GM19452 (cell line): ENCODE measurements around the gene BSCL2.
"Not testable (repeated sequence)": the region's sequence is repeated elsewhere in the genome, so short reads cannot be mapped to it uniquely, and the experiment has no call there.

ENCODE experiments used
- ATAC-seq: cut with Tn5 transposase; IDR thresholded peaks from one replicate; pipeline ENCODE4 v1.9.1; 2021; ENCODE audit not compliant: unreplicated experiment

Gene BSCL2

DNA sequence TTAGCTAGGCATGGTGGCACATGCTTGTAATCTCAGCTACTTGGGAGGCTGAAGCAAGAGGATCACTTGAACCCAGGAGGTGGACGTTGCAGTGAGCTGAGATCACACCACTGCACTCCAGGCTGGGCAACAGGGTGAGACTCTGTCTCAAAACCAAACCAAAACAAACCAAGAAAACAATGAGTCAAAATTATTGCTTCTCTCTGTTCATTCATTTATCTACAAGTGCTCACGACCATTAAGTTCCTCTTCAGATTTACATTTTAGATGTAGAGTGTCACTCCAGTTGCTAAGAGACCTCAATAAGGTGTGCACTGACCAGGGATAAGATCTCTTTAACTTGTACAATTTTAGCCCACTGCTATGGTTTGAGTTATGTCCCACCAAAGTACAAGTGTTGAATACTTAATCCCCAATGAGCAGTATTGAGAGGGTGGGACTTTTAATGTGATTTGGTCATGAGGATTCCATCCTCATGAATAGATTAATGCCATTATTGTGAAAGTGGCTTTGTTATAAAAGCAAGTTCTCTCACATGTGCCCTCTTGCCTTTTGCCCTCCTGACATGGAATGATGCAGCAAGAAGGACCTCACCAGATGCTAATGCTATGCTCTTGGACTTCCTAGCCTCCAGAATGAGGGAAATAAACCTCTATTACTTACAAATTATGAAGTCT is 12.2 kb upstream of the BSCL2 start:
- no peak for ATAC-seq

DNA sequence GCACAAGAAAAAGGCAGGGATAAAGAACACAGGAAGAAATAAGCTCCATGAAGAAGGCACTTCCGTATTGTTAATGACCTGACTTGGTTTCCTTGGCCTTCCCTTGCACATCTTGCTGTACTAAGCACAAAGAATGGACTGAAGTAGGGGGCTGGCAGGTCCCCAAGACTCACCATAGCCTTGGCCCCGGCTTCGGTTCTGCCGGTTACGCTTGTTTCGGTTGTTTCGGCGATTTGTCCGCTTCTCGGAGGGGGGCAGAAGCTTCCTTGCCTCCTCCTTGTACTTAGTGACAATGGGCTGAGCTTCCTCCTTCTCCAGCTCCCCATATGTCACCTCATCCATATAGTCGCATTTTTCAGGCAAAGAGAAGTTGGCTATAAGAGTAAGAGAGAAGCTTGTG is 9.6 kb upstream of the BSCL2 start:
- no peak for ATAC-seq

DNA sequence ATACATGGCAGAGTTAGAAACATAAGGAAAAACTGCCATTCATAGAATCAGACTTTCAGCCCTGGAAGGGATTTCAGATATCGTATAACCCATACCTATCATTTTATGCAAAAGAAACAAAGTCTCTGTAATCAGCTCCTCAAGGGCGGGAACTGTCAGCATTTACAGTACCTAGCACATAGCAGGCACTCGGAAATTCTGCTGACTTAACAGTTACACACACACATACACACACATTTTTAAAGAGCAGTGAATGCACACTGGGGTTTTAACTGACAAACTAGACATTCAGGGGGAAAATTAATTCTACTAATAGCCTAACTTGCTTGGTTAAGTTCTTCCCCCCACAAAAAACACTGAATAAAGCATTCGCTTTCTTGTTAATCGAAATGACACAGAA is 9.0 kb upstream of the BSCL2 start:
- ATAC-seq = no peak

DNA sequence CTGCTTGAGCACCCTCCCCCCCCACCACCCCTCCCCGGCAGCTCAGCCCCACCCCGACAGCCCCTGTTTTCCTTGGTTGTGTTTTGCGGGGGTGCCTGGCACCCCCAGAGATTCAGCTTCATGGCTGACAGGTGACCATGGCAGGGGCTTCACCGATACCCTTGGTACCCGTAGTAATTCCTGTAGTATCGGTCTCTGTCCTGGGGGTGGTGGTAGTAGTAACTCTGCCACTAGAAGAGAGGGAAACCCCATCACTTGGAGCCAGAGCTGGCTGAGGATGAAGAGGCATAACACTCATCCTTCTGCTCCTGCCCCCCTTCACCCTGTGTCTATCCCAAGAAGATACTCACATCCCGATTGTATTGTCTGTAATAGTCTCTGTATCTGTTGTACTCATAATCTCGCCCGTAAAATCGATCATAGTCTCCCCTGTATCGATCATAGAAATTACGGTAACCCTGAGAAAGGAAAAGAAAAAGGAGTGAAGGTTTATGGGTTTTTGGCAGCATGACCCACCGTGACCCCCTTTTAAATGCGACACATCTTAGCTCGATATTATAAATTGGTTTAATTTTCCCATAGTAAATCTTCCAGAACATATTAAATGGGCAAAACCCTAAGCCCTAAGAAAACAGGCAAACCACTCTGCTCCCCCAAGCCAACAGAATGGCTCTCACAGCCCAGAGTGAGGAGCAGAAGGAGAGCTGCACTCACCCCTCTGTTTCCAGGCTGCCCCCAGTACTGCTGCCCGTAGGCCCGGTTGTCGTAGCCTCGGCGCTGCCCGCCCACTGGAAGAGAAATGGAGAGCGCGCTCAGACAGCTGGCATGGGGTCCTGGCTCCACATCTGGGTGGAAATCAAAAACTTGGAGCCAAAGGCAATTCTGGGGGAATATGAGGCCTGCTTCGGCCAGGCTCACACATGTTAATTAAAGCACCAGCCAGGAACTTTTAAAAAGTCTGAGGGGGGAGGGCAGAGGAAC is 8.2 kb upstream of the BSCL2 start:
- ATAC-seq = no peak

DNA sequence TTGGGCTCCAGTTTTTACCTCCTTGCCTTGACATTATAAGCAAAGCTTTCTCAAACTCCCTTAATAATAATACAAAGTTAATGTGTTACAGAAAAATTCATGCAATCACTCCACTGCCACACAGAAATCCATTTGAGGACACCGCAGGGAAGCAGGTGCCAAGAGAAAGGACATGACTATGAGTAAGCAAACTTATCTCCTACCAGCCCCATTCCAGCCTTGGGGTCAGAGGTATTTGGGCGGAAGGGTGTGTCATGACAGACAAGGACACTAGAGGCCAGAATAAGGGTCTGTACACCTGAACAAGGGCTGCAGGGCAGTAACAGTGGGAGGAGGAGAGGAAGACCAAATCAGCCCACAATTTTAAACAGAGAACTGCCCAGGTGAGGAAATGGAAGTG is 6.1 kb upstream of the BSCL2 start:
- ATAC-seq = no peak

DNA sequence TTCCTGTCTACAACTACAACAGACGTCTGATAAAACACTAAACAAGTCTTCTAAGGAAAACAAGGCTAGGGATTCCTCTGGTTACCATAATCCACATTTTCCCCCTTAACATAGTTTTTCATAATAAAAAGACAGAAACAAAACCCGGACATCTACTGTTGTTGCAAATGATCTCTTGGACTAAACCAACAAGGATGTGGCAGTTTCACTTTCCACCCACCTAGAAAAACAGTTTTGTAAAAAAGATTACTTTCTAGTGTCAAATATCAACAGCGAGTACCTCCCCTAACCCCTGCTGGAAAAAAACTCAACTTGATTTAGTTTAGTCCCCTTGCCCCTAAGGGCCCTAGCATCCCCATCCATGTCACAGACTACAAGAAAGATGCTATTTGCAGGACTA is 5.6 kb upstream of the BSCL2 start:
- no peak for ATAC-seq

DNA sequence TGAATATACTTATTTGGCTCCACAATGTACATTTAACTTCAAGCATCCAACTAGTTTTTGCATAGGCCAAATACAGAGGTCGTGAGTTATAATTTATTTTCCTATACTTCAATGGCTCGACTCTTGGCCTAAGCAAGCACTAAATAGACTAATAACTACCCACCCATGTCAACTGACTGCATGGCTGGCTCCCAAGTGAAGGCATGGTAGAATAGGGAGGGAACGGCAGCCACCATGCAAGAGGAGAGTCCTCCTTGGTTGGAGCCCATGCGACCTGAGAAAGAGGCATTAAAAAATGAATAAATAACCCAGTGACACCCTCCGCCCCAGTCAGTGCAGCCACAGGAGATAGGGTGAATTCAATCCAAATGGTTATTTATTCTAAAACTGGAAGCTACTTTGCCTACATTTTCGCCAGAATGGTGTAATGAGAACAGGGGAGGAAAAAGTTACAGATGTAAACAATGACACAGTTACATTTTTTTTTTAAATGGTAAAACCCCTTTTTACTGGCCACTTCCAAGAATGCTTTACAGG is 5.1 kb upstream of the BSCL2 start:
- ATAC-seq = no peak

DNA sequence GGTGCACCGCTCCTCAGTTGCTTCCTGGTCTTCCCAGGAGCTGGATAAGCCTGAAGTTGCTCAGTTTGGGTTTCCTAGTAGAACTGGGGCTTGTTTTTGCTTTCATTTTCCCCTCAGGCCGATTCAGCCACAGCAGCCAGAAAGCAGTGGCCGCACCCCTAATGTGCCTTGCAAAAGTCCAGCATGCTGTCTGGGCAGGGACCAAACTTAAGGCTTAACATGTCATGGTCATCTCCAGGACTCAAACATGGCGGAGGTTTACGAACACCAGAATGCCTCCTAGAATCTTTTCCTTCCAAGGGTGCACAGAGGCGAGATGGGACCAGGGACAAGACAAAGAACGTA is 2.7 kb upstream of the BSCL2 start:
- no peak for ATAC-seq

DNA sequence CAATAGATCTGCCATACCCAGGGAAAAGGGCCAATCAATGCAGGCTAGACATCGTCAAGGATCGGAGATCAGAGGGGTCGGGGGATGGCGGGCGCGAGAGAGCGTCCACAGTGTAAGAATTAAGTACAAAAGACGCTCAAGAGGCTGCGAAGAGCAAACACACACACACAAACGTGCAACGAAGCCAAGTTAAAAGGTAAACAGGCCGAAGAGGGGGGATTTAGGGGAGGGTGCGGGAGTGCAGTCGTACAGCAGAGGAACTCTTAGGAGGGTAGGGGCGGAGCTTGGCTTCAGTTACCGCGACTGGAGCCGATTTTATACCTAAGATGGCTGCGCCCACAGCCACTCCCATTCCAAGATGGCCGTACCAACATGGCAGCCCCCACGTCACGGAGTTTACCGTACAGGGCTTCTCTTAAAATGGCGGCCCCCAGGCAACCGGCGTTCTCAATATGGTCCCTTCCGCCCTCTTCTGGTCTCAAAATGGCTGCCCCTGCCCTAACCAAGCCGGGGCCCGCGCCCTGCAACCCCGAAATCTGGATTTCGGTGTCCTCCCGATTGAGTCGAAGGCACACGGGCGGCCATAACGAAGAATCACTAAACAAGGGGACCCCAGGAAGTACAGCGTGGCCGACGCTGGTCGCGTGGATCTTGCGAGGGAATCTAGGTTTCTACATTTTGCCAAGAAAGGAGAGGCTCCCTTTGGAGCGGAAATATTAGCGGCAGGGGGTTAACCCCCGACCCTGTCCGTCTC is 2.2 kb upstream of the BSCL2 start:
- peak; percentile 62 for ATAC-seq

DNA sequence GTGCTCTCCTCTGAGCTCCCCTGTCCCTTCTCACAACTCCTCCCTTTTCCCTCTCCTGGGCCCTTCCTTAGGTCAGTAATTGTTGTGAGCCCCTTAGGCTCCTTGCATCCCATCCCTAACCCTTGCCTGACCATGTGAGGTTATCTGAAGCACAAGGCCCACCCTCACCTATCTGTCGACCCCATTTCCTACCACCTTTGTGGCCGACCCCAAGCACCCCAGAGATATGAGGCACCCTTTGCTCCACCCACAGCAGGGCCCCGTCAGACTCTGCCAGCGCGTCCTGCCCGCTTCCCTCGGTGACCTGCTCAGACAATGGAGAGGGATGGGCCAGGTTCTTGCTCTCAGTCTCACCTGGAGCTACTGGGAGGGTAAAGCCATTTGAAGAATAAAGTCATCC is 1.6 kb upstream of the BSCL2 start:
- no peak for ATAC-seq

DNA sequence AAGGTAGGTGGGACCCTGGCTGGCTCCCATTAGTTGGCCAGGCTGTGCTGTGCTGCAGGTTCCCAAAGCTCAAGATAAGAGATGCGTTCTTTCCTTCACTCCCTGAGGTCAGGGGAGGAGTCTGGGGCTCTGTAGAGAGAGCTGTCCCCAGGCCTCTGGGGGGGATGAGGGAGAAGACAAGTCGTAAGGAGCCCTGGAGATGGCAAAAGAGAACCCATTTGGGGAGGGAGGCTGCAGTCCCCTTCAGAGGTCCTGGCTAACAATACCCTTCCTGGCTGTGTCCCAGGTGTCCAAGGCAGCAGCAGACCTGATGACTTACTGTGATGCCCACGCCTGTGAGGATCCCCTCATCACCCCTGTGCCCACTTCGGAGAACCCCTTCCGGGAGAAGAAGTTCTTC is 1.2 kb upstream of the BSCL2 start:
- ATAC-seq = no peak

DNA sequence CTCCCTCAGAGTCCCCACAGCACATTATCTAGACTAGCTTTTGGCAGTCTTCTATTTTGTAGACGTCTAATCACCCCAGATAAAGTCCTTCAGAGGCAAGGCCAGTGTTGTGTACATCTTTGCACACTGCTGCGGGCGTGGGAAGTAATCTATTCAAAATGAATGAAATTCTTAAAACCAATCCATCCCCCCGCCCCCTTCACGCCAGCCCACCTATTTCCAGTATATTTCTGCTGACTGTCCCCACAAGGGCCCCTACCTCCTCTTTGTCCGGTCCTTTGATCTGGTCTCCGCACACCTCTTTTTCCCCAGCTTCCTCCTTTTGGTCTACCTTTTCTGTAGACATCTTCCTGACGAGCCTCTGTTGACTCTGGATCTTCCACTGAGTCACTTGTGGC is 375 bp downstream of the BSCL2 start:
- no peak for ATAC-seq

DNA sequence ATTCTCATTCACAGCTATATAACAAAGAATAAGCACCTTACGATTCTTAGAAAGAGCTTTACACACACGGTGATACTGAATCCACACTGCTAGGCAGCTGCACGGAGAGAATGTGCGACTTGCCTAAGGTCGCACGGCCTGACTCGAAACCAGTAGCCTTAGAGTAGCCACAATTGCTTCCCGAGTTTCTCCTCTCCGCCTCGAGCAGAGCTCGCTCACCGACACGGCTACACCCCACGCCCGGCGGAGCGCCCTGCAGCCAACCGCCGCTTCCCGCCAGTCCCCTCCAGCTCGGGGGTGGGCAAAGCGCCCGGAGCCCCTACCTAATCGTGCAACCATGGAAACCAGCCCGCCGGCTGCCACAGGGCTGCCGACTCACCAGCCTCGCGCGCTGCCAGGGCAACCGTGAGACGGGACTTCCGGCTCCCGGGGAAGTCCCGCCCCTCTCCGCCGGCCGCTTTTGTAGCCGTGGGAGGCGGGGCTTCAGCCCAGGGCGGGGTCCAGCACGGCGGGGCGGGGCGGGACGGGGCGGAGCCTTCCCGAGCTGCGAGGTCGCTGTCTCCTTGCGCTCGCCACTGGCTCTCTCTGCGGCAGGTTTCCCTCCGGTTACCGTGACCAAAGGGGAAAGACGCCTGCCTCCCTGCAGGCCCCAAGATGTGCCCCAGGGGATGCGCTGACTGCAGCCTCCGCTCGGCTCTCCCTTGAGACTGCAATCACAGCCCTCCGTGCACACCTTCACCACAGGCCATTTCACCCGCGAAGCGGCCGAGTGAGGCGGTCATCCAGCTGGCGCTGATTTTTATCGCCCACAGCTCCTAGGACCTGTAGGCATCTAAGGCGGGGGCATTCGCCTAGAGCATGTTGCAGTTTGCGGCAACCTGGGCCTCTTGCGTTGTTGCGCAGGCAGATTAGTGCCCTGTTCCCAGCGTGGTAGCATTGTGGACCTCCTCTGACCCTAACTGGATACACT is 1.1 kb downstream of the BSCL2 start:
- peak; percentile 52 for ATAC-seq

DNA sequence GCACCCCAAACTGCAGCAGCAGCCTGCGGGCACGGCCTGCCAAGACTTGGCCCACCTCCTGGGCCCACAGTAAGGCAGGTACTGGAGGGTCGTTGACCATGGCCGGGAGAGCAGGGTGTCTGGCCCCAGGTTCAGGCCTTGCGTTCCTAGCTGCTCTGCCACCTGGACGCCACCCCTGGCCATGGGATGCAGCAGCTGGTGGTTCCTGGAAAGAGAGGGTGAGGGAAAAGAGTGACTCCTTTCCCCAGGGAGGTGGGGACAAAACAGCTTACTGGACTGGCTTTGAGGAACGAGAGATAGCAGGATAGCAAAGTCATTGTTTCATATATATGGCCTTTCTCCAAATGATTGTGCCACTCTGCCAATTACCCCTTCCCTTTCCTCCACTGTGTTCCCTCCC is 1.8 kb downstream of the BSCL2 start:
- no peak for ATAC-seq

DNA sequence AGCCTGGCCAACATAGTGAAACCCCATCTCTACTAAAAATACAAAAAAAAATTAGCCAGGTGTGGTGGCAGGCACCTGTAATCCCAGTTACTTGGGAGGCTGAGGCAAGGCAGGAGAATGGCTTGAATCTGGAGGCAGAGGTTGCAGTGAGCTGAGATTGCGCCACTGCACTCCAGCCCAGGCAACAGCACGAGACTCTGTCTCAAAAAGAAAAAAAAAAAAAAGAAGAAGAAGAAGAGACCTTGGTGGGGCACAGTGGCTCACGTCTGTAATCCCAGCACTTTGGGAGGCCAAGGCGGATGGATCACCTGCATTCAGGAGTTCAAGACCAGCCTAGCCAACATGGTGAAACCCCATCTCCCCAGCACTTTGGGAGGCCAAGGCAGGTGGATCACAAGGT is 3.3 kb downstream of the BSCL2 start:
- ATAC-seq = not testable (repeated sequence)

DNA sequence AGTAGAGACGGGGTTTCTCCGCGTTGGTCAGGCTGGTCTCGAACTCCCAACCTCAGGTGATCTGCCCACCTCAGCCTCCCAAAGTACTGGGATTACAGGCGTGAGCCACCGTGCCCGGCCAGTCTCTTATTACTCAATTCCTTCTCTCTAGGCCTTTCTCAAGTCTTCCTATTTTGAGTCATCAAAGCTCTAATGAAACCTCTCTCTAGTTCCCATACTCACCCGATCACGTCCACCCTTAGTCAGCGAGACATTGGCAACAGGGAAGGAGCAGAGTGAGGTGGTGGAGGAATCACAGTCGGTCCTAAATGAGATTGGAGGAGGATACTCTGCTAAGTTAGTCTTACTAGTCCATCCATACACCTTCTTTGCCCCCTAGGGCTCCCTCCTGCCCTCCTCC is 5.0 kb downstream of the BSCL2 start:
- ATAC-seq = no peak

DNA sequence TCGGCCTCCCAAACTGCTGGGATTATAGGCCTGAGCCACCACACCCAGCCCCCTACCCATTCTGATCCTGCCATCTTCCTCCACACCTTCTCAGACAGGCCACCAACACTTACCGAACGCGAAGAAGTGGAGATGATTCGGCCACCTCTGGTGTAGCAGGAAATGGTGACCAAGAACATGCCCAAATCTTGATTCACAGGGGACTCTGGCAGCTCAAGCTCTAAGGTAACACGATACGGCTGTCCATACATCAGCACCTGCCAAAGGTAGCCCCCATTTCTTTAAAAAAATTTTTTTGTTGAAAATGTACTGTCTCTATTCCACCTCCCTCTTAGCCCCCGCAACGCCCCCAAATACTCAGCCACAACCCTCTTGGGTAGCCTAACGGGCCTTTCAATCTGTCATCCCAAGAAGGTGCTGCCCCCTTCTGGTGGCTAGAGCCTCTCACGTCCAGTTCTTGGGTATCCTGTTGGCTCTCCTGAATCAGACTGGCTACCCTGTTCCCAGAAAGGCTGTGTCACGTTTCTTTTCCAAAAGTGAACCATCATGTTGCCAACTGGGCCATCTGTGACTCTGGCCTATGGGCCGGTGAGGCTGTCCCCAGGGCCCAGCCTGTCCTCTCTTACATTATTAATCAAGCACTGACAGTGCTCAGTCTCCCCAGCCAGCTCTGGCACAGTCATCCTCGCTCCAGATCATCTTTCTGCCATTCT is 12.6 kb downstream of the BSCL2 start:
- no peak for ATAC-seq

DNA sequence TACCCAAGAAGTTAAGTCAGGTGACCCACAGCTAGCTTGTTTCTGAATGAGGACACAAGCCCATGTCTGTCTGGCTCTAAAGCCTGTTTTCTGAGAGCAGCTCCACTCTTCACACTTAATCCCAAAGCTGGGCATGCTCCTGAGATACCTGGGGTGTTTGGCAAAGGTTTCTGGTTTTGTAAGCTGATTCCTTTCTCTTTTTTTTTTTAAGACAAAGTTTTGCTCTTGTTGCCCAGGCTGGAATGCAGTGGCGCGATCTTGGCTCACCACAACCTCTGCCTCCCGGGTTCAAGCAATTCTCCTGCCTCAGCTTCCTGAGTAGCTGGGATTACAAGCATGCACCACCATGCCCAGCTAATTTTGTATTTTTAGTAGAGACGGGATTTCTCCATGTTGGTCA is 13.6 kb downstream of the BSCL2 start:
- not testable (repeated sequence) for ATAC-seq

DNA sequence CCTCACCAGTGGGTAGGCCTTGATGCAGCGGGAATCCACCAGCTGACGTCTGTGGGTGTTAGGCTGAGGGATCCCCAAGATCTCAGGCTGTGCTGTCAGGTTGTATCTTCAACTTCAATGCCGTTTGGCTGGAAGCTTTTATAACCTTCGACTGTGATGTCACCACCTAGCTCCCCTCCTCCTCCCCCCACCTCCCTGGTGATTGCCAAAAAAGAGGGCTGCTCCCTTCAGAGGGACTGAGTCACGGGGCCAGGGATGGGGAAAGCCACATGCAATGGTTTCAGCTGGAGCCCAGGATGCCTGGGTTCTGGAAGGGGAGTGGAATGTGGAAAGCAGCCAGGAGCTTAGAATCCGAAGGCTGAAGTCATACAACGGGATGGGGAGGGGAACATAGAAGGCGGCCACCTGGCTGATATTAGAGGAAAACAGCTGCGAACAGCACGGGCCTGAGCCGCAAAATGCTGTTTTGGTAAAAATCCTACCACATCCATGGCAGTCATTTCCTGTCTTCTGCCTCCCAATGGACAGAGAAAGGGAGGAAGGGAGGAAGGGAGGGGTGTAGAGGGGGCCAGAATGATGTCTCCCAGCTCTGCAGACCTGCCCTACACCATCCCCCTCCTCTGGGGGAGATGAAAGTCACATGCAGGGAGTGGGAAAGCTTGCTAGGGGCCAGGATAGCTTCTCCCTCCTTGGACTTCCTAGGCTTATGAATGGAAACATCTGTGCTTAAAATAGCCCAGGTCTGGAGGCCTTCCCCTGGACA is 17.6 kb downstream of the BSCL2 start, which contains the start of gene LRRN4CL:
TSS of gene LRRN4CL (minus strand) at position 110 of the 763 bp plus-strand sequence. CDS start 1,022 bp downstream, outside the sequence.
- no peak for ATAC-seq
